ENCODE results near the gene SRPK1.

SRPK1 gene

GRCh38 chr6:35879151-35879550, 41.7 kb downstream of the SRPK1 start:
- no peak overlapping the region for H3K4me3 ChIP-seq (replicated peaks; ENCODE audit: low read depth, low read length)
- no peak for DNase-seq (ENCODE audit: low read depth)
- no peak for TF ChIP-seq CTCF (IDR thresholded peaks at IDR 0.05; ENCODE audit: low read length, missing control alignments)

- DNase-seq (ENCODE audit: low read depth): peak; percentile 41
- TF ChIP-seq CTCF (IDR thresholded peaks at IDR 0.05; ENCODE audit: low read length, missing control alignments): no peak
These were observed 44.0 kb downstream of the SRPK1 start for GRCh38 chr6:35876902-35877301.

GRCh38 chr6:35874730-35875129, 46.2 kb downstream of the SRPK1 start:
- DNase-seq (ENCODE audit: low read depth): no peak
- no peak for TF ChIP-seq CTCF (IDR thresholded peaks at IDR 0.05; ENCODE audit: low read length, missing control alignments)

More at GRCh38 chr6:35876902-35877301, 44.0 kb downstream of the SRPK1 start:
- no peak overlapping the region for H3K4me3 ChIP-seq (replicated peaks; ENCODE audit: low read depth, low read length)

GRCh38 chr6:35859367-35859766, 61.5 kb downstream of the SRPK1 start:
- no peak overlapping the region for H3K4me3 ChIP-seq (replicated peaks; ENCODE audit: low read depth, low read length)
- DNase-seq (ENCODE audit: low read depth): no peak
- TF ChIP-seq CTCF (IDR thresholded peaks at IDR 0.05; ENCODE audit: low read length, missing control alignments): no peak

More at GRCh38 chr6:35874730-35875129, 46.2 kb downstream of the SRPK1 start:
- H3K4me3 ChIP-seq (replicated peaks; ENCODE audit: low read depth, low read length): no peak overlapping the region

- TF ChIP-seq CTCF (IDR thresholded peaks at IDR 0.05; ENCODE audit: low read length, missing control alignments): no peak
- no peak for DNase-seq (ENCODE audit: low read depth)
- H3K4me3 ChIP-seq (replicated peaks; ENCODE audit: low read depth, low read length): no peak overlapping the region
These were observed 63.0 kb downstream of the SRPK1 start for GRCh38 chr6:35857853-35858252.

GRCh38 chr6:35856250-35856649, 64.6 kb downstream of the SRPK1 start:
- DNase-seq (ENCODE audit: low read depth): no peak
- H3K4me3 ChIP-seq (replicated peaks; ENCODE audit: low read depth, low read length): no peak overlapping the region
- no peak for TF ChIP-seq CTCF (IDR thresholded peaks at IDR 0.05; ENCODE audit: low read length, missing control alignments)

- no peak overlapping the region for H3K4me3 ChIP-seq (replicated peaks; ENCODE audit: low read depth, low read length)
- DNase-seq (ENCODE audit: low read depth): no peak
- TF ChIP-seq CTCF (IDR thresholded peaks at IDR 0.05; ENCODE audit: low read length, missing control alignments): no peak
These were observed 67.9 kb downstream of the SRPK1 start for GRCh38 chr6:35852994-35853393.

Measured in fibroblast of pulmonary artery (primary cell).